ENCODE measurements around the gene PRM1.
"Not testable (repeated sequence)": the region's sequence is repeated elsewhere in the genome, so short reads cannot be mapped to it uniquely, and the experiment has no call there.

Gene PRM1

GRCh38 chr16:11298143-11298900, 17.2 kb upstream of the PRM1 start:
- in situ Hi-C loops (cut with MboI; ENCODE audit: low sequenced_read_pairs) = no loop called here

GRCh38 chr16:11297492-11298142, 16.5 kb upstream of the PRM1 start:
- in situ Hi-C loops (cut with MboI; ENCODE audit: low sequenced_read_pairs) = no loop called here

GRCh38 chr16:11296706-11297491, 15.8 kb upstream of the PRM1 start:
- in situ Hi-C loops (cut with MboI; ENCODE audit: low sequenced_read_pairs) = no loop called here

GRCh38 chr16:11296351-11296705, 15.2 kb upstream of the PRM1 start:
- in situ Hi-C loops (cut with MboI; ENCODE audit: low sequenced_read_pairs) = no loop called here

- in situ Hi-C loops (cut with MboI; ENCODE audit: low sequenced_read_pairs) = no loop called here
Measured at GRCh38 chr16:11295672-11296071, 14.5 kb upstream of the PRM1 start.

- in situ Hi-C loops (cut with MboI; ENCODE audit: low sequenced_read_pairs) = no loop called here
Measured at GRCh38 chr16:11292076-11292748, 11.1 kb upstream of the PRM1 start.

GRCh38 chr16:11291091-11291703, 10.1 kb upstream of the PRM1 start:
- in situ Hi-C loops (cut with MboI; ENCODE audit: low sequenced_read_pairs) = no loop called here

GRCh38 chr16:11290102-11290893, 9.2 kb upstream of the PRM1 start:
- in situ Hi-C loops (cut with MboI; ENCODE audit: low sequenced_read_pairs) = no loop called here

GRCh38 chr16:11289696-11290095, 8.6 kb upstream of the PRM1 start:
- in situ Hi-C loops (cut with MboI; ENCODE audit: low sequenced_read_pairs) = not testable (repeated sequence)

- in situ Hi-C loops (cut with MboI; ENCODE audit: low sequenced_read_pairs) = no loop called here
Measured at GRCh38 chr16:11289202-11289601, 8.1 kb upstream of the PRM1 start.

GRCh38 chr16:11285842-11286241, 4.7 kb upstream of the PRM1 start:
- in situ Hi-C loops (cut with MboI; ENCODE audit: low sequenced_read_pairs) = no loop called here

- in situ Hi-C loops (cut with MboI; ENCODE audit: low sequenced_read_pairs) = no loop called here
Measured at GRCh38 chr16:11283820-11284248, 2.7 kb upstream of the PRM1 start.

GRCh38 chr16:11278681-11279628, 2.2 kb downstream of the PRM1 start:
- in situ Hi-C loops (cut with MboI; ENCODE audit: low sequenced_read_pairs) = no loop called here

GRCh38 chr16:11277607-11278337, 3.4 kb downstream of the PRM1 start:
- in situ Hi-C loops (cut with MboI; ENCODE audit: low sequenced_read_pairs) = no loop called here

- in situ Hi-C loops (cut with MboI; ENCODE audit: low sequenced_read_pairs) = no loop called here
Measured at GRCh38 chr16:11276896-11277593, 4.1 kb downstream of the PRM1 start.

GRCh38 chr16:11276143-11276895, 4.8 kb downstream of the PRM1 start, which contains the start of gene PRM2:
TSS of gene PRM2 (minus strand) at chr16:11276480. CDS start at chr16:11276370, 110 bp downstream.
- in situ Hi-C loops (cut with MboI; ENCODE audit: low sequenced_read_pairs) = no loop called here

- in situ Hi-C loops (cut with MboI; ENCODE audit: low sequenced_read_pairs) = no loop called here
Measured at GRCh38 chr16:11274964-11275363, 6.2 kb downstream of the PRM1 start.

Data from HL-60/S4 (cell line).